Hepatocyte (in vitro differentiated cells): ENCODE results near the gene AMIGO2.

Experiments used
- CTCF ChIP-seq: fragments of 200-600 bp; sonication (generic); IDR thresholded peaks from 2 replicates; pipeline ENCODE4 v1.5.1; 2016; ENCODE audit warnings: antibody characterized with exemption, mild to moderate bottlenecking; ENCODE audit not compliant: poor library complexity
- EZH2 ChIP-seq: fragments of 200-600 bp; sonication (generic); IDR thresholded peaks from 2 replicates; pipeline ENCODE4 v1.6.1; 2016; ENCODE audit warnings: antibody characterized with exemption, mild to moderate bottlenecking, borderline replicate concordance
- EZH2phosphoT487 ChIP-seq: fragments of 200-600 bp; sonication (generic); IDR thresholded peaks from one replicate; pipeline ENCODE4 v1.6.1; 2018; ENCODE audit warnings: antibody characterized with exemption, mild to moderate bottlenecking, low read depth, moderate library complexity; ENCODE audit not compliant: unreplicated experiment, severe bottlenecking

DNA sequence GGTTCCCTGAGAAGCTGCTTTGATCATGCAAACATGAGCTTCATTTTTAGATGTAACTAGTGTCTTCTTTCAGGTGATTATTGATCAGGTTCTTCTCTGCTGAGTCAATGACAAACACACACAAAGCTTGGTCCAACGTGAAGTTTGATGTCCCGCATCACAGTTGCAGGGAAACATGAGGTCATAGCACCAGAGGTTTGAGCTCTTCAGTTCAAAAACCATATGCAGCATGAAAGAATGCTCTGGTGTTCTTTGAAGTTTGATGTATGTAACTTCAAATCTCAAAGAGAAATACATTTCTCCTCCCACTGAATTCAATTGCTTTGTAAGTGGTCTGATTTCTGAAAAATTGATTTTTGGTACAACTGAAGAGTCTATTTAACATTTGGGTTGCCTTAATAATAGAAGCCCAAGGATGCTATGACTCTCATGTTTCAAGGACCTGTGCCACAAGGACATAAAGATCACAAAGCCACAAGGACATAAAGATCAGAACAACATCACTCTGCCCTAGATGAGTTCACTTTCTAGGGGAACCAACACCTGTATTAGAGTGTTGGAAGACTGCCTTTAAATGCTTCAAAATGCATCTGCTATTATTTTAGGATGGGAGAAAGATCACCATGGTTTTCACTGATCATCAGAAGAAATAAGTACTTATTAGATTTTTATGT lies 31.1 kb upstream of the AMIGO2 start:
- TF ChIP-seq CTCF (no peak), EZH2phosphoT487 (no peak), EZH2 (no peak)
